NCI-H2171 treated with DMSO at 0.1 percent for 48 hours (cell line): ENCODE results near the gene BMERB1.
"Not testable (repeated sequence)": the region's sequence is repeated elsewhere in the genome, so short reads cannot be mapped to it uniquely, and the experiment has no call there.

Source experiments
- DNase-seq: peaks from one replicate; lab custom pipeline; 2025; lab: John Stamatoyannopoulos, UW

The BMERB1 gene

DNA sequence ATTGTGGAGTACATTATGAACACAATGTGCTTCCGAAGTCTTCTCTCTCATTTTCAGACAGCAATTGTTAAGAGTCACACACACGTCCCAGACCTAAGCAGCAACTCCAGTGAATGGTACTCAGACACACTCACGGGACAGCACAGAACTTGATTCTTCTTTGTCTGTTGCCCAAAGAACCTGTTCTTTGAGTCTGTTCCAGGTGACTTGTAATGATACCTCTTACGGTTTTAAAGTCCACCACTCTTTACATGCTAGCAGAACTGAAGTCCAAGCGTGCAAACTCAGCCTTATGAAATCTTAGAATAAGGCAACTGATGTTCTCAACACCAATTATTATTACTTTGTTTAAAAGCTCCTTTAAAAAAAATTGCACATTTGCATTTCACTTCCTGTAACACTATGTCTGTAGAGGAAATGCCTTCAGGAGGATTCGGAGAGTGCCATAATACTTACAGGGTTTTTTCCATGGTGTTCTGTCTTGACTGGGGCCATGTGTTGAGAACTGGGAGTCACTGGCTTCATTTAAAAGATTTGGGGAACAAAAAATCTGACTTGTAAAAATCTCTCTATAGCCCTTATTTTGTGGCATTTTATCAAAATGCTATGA lies 160.4 kb downstream of the BMERB1 start:
- DNase-seq, result no peak

DNA sequence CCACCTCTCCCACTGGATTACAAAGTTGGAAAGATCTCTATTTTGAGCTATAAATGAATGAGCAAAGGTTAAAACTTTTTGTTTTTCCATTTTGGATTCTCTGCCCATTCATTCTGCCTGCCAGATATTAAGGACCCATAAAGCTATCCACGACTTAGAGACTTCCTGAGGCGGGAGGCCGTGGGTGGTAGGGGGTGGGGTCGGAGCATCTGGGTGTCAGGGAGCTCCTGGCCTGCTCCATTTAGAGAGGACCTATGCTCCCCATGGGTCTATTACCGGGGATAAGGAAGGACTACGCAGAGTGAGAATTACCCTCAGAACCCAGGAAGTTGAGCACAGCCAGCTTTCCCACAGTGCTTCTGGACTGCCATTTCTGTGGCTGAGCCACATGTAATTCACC lies 162.7 kb downstream of the BMERB1 start:
- no peak for DNase-seq

DNA sequence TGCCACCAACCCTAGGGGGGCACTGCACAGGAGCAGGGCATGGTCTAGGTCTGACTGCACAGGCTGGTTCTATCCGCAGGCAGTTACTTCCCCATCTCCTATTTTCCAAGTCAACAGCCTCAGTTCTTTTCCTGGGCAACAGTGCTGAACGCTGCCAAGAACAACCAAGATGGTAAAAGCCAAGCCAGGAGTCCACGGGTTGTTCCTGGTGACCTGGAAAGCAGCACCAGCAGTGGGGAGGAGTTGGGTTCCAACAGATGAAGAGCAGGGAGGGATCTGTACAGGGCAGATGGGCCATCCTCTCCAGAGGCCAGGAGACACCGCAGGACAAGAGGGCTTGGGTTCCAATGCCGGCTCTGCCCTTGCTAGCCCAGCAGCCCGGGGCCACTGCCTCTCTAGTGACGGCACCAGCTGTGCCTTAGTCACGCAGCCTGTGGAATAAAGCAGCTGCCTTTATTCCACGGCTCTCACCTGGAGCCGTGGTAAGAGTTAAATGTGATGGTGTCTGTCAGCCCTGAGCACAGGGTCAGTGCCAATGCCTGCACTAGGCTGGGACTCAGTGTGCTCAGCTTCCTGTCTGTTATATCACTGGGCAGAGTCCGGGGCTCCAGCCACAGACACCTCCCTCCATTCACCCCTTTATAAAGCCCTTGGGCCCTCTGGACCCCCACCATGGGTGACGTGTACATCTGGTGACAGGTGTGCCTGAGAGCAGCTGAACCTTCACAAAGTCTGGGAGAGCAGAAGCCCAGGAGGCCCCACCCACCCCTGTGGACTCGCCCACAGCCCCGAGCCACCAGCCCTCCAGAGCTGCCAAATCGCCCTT lies 163.6 kb downstream of the BMERB1 start:
- no peak for DNase-seq

DNA sequence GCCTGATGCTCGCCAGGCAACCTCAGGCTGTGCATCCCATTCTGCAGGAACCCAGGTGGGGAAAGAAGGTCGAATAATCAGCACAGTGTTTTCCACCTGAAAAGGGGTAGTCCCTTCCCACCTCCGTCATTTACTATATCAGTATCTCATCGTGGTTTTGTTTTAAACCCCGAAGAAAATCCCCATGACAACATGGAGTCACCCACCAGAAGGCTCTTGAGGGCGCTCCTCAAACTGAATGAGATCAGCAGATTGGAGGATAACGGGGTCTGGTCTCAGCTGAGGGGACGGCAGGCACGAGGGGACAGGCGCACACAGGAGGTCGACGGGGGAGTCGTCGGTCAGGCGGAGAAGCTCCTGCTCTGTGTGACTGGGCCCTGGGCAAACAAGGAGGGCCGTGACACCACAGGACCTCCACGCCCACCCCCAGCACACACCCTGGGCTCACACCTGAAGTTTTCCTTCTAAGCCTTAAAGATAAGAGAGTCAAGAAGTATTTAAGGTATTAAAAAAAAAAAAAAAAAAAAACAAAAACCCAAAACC lies 164.3 kb downstream of the BMERB1 start:
- DNase-seq, result no peak

DNA sequence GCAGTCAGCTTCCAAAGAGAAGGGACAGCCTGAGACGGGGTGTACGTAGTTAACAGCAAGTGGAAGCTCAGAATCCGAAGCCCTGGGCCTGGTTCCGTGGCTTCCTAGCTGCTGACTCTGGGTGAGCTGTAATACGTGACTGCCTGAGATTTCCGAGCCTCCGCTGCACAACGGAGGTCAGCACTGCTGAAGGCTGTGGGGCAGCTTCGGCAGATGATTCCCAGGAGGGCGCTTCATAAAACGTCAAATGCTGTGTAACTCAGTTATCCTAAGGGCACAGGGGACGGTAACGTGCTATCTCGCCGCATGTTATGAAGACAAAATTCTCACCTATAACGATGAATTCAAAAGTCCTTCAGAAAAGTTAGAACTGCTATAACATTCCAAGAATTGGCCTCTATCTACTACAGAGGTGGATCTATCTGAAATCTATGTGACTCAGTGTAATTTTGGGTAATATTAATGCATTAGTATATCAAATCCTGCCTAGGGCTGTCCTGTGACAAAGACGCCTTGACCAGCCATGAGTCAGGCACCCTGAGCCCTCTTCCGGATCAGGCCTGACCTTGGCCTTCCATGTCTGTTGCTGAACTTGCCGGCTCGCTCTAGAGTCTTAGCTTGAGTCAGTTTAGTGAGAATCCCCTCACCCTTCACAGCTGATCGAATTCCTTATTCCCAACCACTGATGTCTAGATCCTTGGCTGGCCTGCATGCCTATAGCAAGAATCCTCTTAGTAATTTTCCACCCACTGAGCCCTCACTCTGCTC lies 165.1 kb downstream of the BMERB1 start:
- DNase-seq, result no peak

DNA sequence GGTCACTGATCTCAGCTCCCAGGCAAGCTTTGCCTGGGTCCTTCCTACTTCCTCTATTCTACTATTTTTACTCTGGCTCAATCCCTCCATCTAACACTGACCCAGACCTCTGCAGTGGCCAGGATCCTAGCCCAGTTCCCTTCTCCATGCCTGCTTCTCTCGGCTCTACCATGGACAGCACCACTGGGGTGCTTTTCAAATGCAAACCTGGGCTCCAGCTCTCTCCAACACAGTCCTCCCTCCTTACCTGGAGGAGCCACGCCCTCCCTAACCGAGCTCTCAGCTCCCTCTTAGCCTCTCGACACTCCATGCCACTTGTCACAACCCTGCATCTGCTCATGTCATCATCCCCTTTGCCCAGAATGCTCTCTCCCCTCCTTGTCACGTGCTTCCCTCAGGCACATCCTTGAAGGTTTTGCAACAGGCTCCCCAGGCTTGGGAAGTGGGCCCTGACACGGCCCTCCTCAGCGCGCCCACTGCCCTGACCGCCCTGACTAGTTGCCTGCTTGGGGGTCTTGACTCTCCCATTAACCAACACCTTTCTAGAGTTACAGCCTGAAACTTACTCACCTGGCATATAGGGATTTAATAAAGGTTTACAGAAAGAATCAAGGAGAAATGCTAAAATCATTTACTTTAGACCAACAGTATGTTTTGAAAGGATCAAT lies 167.0 kb downstream of the BMERB1 start:
- DNase-seq, result no peak

DNA sequence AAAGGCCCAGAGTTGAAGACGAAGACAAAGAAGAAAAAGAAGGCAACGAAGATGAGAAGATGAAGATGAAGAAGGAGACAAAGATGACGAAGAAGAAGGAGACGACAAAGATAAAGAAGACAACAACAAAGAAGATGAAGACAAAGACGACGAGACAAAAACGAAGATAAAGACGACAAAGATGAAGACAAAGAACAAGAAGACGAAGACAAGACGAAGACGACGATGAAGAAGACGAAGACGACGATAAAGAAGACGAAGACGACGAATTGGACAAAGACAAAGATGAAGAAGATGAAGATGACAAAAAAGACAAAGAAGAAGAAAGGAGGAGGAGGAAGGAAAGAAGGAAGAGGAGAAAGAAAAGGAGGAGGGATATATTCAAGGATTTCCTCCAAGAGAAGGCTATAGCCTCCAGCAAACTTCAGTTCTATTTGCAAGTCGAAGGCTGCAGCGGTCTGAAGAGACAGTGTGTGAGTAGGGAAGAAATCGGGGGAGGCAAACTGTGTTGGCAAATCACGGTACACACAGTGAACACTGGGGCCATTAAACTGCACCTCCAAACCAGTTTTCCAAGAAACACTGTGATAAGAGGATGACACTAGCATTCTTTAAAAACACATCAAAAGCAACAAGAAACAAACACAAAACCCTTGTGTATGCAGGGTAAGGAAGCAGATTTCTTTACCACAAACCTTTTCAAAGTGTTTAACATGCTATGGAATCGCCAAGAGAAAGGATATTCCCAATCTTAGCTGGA lies 168.1 kb downstream of the BMERB1 start:
- no peak for DNase-seq

DNA sequence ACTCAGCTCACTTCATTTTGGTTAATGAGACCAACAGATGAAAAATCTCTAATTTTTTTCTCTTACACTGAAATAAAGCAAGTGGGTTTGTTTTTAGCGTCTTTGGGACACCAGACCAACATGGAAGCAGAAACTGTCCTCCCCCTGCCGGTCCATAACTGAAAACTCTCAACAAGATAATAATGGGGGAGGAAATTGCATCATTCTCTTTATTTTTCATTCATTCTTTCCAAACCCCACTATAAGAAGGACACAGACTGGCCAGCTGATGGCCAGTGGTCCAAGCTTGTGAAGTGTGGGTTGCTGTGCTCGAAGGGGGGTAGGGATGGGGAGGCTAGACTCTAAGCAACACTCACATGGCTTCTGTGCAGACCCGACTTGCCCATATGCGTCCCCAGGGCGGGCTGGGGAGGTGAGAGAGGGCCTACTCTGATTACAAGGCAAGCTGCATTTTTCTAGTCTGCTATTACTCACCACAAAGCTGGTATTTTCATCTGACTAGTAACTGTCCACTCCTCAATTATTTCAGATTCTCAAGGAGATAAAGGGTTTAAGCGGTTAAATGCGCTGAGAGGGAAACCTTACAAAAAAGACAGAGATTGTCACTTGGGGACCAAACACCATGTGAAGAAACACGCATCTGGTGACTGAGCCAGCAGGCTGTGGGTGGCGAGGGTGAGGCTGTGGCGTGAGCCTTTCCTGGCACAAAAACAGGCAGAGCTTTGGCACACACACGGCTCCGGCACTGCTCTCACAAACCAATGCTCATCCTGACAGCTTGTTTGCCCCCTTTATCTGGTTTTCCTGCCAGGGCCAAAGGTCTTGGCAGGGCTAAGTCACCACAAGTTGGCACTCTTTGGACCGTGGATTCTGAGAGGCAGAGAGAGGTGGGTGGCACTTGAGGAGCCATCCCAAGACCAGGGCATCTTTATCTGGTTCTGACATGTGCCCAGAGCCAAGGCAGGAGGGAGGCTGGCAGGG lies 170.4 kb downstream of the BMERB1 start:
- DNase-seq, result no peak

DNA sequence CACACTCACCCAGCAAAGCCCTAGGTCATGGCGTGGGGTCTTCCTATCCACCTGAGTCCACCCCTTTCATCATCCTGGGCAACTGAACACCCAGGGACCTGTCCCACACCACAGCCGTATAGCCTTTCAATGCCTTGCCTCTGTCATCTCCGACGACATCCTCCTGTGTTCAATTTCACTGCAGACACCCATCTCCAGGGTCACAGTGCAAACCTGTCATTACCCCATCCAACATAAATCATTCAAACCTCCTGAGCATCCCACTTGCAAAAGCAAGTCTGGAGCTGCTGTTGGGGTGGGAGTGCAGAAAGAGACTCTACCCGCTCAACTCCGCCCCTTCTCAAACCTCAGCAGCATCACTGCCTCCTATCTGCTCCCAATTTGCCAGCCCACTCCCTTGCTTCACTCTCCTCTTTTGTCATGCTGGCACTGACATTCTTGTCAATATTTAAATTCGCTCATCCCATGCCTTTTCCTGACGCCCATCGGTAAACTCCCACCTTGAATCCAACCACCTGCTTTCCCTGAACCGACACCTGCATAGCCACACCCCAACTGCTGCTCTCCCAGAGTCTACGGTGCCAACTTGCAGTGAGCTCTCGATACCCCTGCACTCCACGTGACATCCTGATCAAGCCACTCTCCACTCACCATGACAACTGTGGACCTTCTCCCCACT lies 171.6 kb downstream of the BMERB1 start:
- DNase-seq, result no peak

DNA sequence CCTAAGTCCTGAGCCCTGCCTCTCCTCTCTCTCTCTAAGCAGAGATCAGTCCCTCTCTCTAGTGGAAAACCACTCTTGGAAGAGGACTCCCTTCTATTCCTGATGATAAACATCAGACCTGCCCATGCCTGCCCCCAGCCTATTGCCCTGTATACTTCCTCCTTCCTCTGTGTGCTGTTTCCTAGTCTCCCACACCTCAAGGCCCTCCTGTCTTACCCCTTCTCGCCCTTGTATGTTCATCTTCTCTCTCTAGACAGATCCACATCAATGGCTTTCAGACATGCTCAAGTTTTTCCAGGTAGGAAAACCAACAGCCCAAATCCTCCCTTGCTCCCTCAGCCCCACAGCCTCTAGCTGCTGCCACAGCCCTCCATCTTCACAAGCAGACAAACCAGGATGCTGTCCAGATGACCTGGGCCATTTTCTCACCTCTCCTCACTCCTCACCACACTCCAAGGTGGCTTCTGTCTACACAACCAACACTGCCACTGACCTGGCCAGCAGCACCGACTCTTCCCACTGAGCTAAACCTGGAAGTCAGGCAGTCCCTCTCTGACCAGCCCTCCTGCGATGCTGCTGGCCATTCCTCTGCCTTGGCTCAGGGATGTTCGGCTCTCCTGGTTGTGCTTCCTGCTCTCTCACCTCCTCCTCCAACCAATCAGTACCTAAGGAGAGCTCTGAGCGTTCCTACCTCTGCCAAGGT lies 172.3 kb downstream of the BMERB1 start:
- DNase-seq, result no peak

DNA sequence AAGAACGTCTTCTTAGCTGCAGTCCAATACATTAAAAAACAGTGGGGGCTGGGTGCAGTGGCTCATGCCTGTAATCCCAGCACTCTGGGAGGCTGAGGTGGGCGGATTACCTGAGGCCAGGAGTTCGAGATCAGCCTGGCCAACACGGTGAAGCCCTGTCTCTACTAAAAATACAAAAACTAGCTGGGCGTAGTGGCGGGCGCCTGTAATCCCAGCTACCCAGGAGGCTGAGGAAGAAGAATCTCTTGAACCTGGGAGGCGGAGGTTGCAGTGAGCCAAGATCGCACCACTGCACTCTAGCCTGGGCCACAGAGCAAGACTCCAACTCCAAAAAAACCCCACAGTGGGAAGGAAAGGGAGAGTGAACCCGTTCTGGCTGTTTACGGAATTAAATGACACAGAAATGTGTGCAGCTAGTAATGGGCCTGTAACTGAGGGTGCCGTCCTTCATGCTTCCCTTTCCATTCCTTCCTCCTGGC lies 172.9 kb downstream of the BMERB1 start:
- not testable (repeated sequence) for DNase-seq

DNA sequence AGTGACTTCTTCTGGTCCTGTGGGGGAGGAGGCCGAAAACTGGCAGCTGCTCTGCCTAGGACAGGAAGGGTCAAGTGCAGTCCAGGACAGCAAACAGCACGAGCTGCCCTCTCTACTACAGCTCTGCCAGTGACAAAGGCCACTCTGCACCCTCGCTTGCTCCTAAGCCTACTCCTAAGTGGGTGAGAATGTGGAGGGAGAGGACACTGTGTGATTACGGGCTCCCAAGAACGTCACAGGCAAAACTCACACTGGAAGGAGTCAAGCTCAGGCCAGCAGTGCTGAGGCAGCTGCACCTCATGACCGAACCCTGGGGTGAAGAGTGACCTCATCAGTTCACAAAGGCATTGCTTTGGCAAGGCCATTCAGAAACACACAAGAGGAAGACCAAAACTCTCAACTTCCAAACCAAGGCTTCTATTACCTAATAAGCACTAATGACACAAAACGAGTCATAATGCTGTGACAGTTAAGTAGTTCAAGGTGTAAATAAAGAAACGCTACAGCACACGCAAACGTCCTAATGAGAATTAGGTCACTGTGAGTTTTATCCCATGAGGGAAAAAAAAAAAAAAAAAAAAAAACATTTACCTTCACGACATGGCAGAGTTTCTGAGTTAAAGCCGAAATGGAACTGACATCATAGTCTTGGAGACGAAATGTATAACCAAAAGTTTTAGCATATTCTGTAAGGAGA lies 173.5 kb downstream of the BMERB1 start:
- DNase-seq, result no peak

DNA sequence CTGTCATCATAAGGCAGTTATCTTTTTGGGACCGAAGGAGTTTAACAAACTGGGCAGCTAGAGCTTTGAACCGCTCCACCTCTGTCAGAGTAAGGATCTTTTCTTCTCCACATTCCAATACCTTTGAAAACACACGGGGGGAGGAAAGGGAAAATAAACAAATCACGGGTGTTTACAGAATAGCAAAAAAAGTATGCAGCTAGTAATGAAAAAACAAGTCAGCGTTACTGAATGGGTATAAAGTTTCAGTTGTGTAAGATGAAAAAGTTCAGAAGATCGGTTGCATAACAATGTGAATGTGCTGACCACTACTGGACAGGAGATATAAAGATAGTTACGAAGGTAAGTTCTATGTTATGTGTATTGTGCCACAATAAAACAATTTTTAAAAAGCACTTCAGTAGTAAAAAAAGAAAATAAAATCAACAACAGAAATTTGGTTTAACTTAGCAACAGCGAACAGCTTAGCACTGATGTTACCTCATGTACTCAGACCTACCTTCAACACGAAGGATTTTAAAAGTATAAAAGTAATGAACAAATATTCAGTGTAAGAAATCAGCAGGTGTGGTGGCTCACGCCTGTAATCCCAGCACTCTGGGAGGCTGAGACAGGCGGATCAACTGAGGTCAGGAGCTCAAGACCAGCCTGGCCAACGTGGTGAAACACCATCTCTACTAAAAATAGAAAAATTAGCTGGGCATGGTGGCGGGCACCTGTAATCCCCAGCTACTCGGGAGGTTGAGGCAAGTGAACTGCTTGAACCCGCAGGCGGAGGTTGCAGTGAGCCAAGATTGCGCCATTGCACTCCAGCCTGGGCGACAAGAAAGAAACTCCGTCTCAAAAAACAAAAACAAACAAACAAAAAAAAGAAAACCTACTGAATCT lies 174.3 kb downstream of the BMERB1 start:
- no peak for DNase-seq

DNA sequence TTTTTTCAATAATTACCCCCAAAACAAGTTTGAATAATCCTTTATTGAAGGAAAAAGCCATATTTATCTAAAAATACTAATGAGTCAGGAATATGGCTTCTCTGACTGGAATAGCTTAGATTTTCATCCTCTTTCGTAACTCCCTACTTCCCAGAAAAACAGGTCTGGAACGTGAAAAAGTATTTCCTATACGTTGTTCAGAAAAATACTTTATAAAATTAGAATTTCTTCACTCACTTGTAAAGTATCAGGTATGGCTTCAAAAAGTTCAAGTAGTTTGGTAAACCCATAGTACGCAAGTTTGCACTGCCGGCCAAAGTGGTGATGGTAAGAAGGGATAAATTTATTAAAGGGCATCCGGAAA lies 174.9 kb downstream of the BMERB1 start:
- no peak for DNase-seq

DNA sequence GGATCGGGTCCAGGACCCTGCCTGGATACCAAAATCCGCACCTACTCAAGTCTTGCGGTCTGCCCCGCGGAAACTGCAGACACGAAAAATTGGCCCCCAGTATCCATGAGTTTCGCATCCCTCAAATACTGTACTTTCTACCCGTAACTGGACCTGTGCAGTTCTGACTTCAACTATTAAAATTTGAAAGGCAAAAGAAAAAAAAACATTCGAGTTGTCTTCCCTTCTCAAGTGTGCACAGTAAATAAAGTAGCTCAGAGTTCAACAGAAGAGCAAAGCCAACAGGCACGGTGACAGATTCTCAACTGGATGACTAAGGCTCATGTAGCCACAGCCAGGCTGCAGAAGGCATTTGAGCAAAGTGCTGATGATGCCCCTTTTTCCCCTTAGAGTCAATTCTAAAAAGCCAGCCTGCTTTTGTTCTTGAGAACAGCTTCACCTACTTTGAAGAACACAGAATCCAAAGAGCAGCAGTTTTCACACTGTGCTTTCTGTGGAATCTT lies 176.0 kb downstream of the BMERB1 start:
- no peak for DNase-seq

DNA sequence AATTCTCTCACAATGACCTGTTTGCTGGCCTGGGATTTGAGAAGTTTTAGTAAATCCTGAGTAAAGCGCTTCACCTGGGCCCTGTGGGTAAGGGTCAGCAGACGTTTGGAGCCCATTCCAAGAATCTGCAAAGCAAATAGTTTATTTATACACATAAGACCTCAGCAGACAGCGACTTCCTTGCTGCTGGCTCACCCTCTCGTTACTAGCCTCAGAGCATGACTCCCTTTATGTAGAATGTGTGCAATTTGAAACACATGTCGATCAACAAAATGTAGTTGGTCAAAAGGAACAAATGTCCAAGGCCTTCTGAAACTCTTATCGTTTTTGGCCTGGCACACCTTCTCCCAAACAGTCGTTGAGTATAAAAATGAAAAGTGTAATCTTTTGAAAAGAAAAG lies 177.2 kb downstream of the BMERB1 start:
- no peak for DNase-seq

DNA sequence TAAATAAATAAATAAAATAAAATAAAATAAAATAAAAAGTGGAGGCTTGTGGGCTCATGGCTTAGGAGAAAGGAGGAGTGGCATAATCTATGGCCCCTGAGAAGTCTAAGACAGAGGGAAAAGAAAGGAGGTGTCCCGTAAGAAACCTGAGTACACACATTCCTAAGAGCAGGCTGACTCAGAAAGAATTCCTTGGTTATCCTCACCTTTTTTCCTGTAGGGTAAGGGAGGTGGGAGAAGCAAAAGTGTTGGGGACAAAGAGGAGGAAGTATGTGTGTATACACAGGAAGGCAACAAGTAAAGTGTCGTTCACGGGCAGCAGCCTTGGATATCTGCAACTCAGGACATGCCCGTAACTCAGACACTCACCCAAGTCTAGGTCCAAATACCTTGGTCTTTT lies 179.3 kb downstream of the BMERB1 start:
- no peak for DNase-seq
